Measurements from ENCODE around the gene CASP7. TPM values are rescaled to one million over a fixed set of nuclear protein-coding genes. Genes with fewer than 3 reads are reported as not detected.

CASP7 gene
- total and polyA plus RNA-seq, 2 of the 8 experiments (the other 6 are each of a cell fraction or from before 2014, with no cell fraction given), result 2.3 to 4.1 TPM

GRCh38 chr10:113706623-113707022 lies 26.9 kb downstream of the CASP7 start:
- no peaks in the 10 kb centered on the region for H3K23me2 ChIP-seq (ENCODE audit: low read depth, low read length)
- no peak overlapping the region for H3K4me2 ChIP-seq (ENCODE audit: insufficient read depth in 1 of 2, low read depth in 2 of 2, low read length in 2 of 2)
- H3K4me1 ChIP-seq (replicated peaks in 1 of 4; ENCODE audit: control insufficient read depth in 3 of 4, insufficient read depth in 4 of 4, low read length in 3 of 4), result peaks cover 3 to 16% (median 9%) of the 10 kb centered on the region in 4 experiments; a peak in 6 of 7 replicates
- FAIRE-seq (no peak), DNase-seq (ENCODE audit: low read depth in 1 of 2, low spot score in 2 of 2) (no peak)
- H3K4me3 ChIP-seq (ENCODE audit: extremely low read depth in 1 of 4, insufficient read depth in 2 of 4, low read depth in 3 of 4, low read length in 4 of 4), result no peak overlapping the region
- H3K36me3 ChIP-seq (ENCODE audit: control insufficient read depth in 2 of 4, insufficient read depth in 4 of 4, low read length in 3 of 4), result no peaks in the 10 kb centered on the region
- no peak overlapping the region for H3K18ac ChIP-seq (ENCODE audit: extremely low read depth, low read length)
- ChIA-PET CTCF (ENCODE audit: partially characterized antibody) (interaction anchor here (1.5 to 4.4 kb wide), 5 partner anchors 11 to 72 kb away, joined by 4 to 29 read pairs (median 8); no protein-coding TSS in a partner anchor), POLR2A (ENCODE audit: partially characterized antibody) (no interaction called here)
- TF ChIP-seq EGR1 (IDR thresholded peaks at IDR 0.05; ENCODE audit: borderline replicate concordance, low read depth, low read length), result no peak
- no peak for TF ChIP-seq POU5F1 (IDR thresholded peaks at IDR 0.05; ENCODE audit: low read depth, low read length)
- no peak for TF ChIP-seq SIRT6 (IDR thresholded peaks at IDR 0.05; ENCODE audit: low read length)
- no peak for TF ChIP-seq RXRA (IDR thresholded peaks at IDR 0.05; ENCODE audit: insufficient read depth, low read depth, low read length)
- no peak for TF ChIP-seq KDM5A (IDR thresholded peaks at IDR 0.05; ENCODE audit: low read length)
- TF ChIP-seq BACH1 (IDR thresholded peaks at IDR 0.05; ENCODE audit: low read length), result no peak
- TF ChIP-seq RAD21 (IDR thresholded peaks at IDR 0.05 in 1 of 2, conservative IDR thresholded peaks at IDR 0.05 in 1 of 2; ENCODE audit: low read depth in 2 of 2, low read length in 2 of 2), result no peak
- no peak for TF ChIP-seq JUND (IDR thresholded peaks at IDR 0.05; ENCODE audit: low read length)
- no peak for TF ChIP-seq SAP30 (IDR thresholded peaks at IDR 0.05; ENCODE audit: insufficient read depth, insufficient replicate concordance, low read length)
- no peak for TF ChIP-seq SIN3A (conservative IDR thresholded peaks at IDR 0.05 in 1 of 2, IDR thresholded peaks at IDR 0.05 in 1 of 2; ENCODE audit: low read depth in 1 of 2, low read length in 2 of 2)
- H3K79me1 ChIP-seq (ENCODE audit: low read depth, low read length), result no peaks in the 10 kb centered on the region
- no peaks in the 10 kb centered on the region for H4K20me1 ChIP-seq (replicated peaks in 1 of 2; ENCODE audit: control insufficient read depth in 1 of 2, insufficient read depth in 2 of 2, low read length in 2 of 2)
- H3K4ac ChIP-seq (replicated peaks; ENCODE audit: insufficient read length, low read depth, low read length), result no peak overlapping the region
- H3K79me2 ChIP-seq (ENCODE audit: control insufficient read depth in 1 of 2, insufficient read depth in 2 of 2, low read length in 2 of 2), result no peaks in the 10 kb centered on the region
- no peak overlapping the region for H3K9ac ChIP-seq (replicated peaks in 1 of 4; ENCODE audit: extremely low read depth in 1 of 4, low read depth in 3 of 4, low read length in 3 of 4)
- H3K27ac ChIP-seq (ENCODE audit: low read depth, low read length), result no peak overlapping the region
- no peak overlapping the region for H4K5ac ChIP-seq (ENCODE audit: insufficient read length, low read depth, low read length)
- H3K27me3 ChIP-seq (replicated peaks in 1 of 4; ENCODE audit: control insufficient read depth in 3 of 4, extremely low read depth in 1 of 4, insufficient read depth in 3 of 4, low read length in 3 of 4), result no peaks in the 10 kb centered on the region
- no peak overlapping the region for H3K56ac ChIP-seq (replicated peaks; ENCODE audit: insufficient read length, low read depth, low read length)
- no peaks in the 10 kb centered on the region for H3K9me3 ChIP-seq (ENCODE audit: insufficient read depth in 2 of 2, low read depth in 1 of 2, low read length in 1 of 2)
- H2AFZ ChIP-seq (ENCODE audit: low read length), result no peak overlapping the region
- no peak overlapping the region for H3K14ac ChIP-seq (ENCODE audit: insufficient read length)
- H2BK15ac ChIP-seq (ENCODE audit: low read length), result no peak overlapping the region
- WGBS, 2 experiments (ENCODE audit: extremely low coverage in 1 of 2, insufficient coverage in 1 of 2, insufficient read length in 1 of 2, insufficient replicate concordance in 2 of 2, low coverage in 1 of 2, low lambda C conversion rate in 2 of 2, missing lambda C conversion rate in 1 of 2), result 78% methylated on average over 5 of the region's 5 CpGs; no CpG with 5 or more reads in 1 of the 2 experiments
- H2AK5ac ChIP-seq (ENCODE audit: low read depth, low read length), result no peak overlapping the region
- H3K23ac ChIP-seq (ENCODE audit: insufficient read length), result no peak overlapping the region
- H2BK20ac ChIP-seq (ENCODE audit: low read length), result no peak overlapping the region
- no peak overlapping the region for H4K91ac ChIP-seq (replicated peaks; ENCODE audit: insufficient read length, low read length)
- H4K8ac ChIP-seq (ENCODE audit: extremely low read depth, insufficient read depth, low read length), result no peak overlapping the region
- no peak overlapping the region for H2BK5ac ChIP-seq (ENCODE audit: low read depth, low read length)
- no peak overlapping the region for H2BK12ac ChIP-seq (ENCODE audit: low read depth, low read length)
- H2BK120ac ChIP-seq (replicated peaks; ENCODE audit: low read depth, low read length), result no peak overlapping the region
